GM12878 (cell line): ENCODE results near the gene PREX1. TPM values are rescaled to one million over a fixed set of nuclear protein-coding genes. Genes with fewer than 3 reads are reported as not detected.

Experiments used
- CEBPZ ChIP-seq: fragments of 150-350 bp; IDR thresholded peaks from 2 replicates; pipeline ENCODE4 v1.6.1; 2016; ENCODE audit warnings: low read depth, low read length
- CHD2 ChIP-seq: IDR thresholded peaks from 2 replicates; pipeline ENCODE4 v1.6.1; 2011; ENCODE audit warnings: low read depth, low read length, improper control_type of control experiment, borderline replicate concordance
- CREB1 ChIP-seq: IDR thresholded peaks from 2 replicates; pipeline ENCODE4 v1.6.1; 2012; ENCODE audit warnings: low read depth, mild to moderate bottlenecking, inconsistent platforms
- EP300 ChIP-seq, 2 experiments: fragments of 150-350 bp in 1 of 2; IDR thresholded peaks; 2 replicates each; pipeline ENCODE4 v1.6.1; 2011 to 2012; ENCODE audit warnings: low read depth in 2 of 2, low read length in 2 of 2, borderline replicate concordance in 1 of 2, improper control_type of control experiment in 1 of 2, inconsistent platforms in 1 of 2; ENCODE audit not compliant: control insufficient read depth in 1 of 2
- HCFC1 ChIP-seq: fragments of 150-350 bp; IDR thresholded peaks from 2 replicates; pipeline ENCODE4 v1.6.1; 2014; ENCODE audit warnings: low read length
- MEF2A ChIP-seq: IDR thresholded peaks from 2 replicates; pipeline ENCODE4 v1.6.1; 2011; ENCODE audit warnings: low read depth, mild to moderate bottlenecking, low read length, moderate library complexity; ENCODE audit not compliant: insufficient read depth
- PAX5 ChIP-seq: IDR thresholded peaks from 2 replicates; pipeline ENCODE4 v1.6.1; 2011; ENCODE audit warnings: low read depth, low read length, borderline replicate concordance
- RELB ChIP-seq: fragments of 450-650 bp; IDR thresholded peaks from 2 replicates; pipeline ENCODE4 v1.6.1; 2017; ENCODE audit warnings: low read depth, mild to moderate bottlenecking, moderate library complexity
- RFX5 ChIP-seq: IDR thresholded peaks from 2 replicates; pipeline ENCODE4 v1.6.1; 2011; ENCODE audit warnings: low read depth, low read length, improper control_type of control experiment
- SKIL ChIP-seq: fragments of 450-650 bp; IDR thresholded peaks from 2 replicates; pipeline ENCODE4 v1.6.1; 2017; ENCODE audit warnings: mild to moderate bottlenecking, low read depth, inconsistent platforms; ENCODE audit not compliant: poor library complexity, severe bottlenecking
- STAT3 ChIP-seq: IDR thresholded peaks from 2 replicates; pipeline ENCODE4 v1.6.1; 2011; ENCODE audit warnings: low read depth, low read length, improper control_type of control experiment
- USF2 ChIP-seq: IDR thresholded peaks from 2 replicates; pipeline ENCODE4 v1.6.1; 2011; ENCODE audit warnings: low read depth, low read length, improper control_type of control experiment, borderline replicate concordance
- polyA plus RNA-seq, 11 experiments: library from polyadenylated mRNA; depleted of rRNA in 4 of 11; unstranded in 6 of 11; stranded (reverse) in 5 of 11; fragments of >200 nt; fragmentation: Nextera tagmentation in 4 of 11; fragmentation: Illumina TruSeq in 1 of 11; extraction: Ambion mirVana in 4 of 11; extraction: Trizol in 1 of 11; gene quantifications; 1 replicate in 1 of 11; 2 replicates in 10 of 11; pipeline versions ENCODE4 v1.2.1 to v1.2.3, GENCODE V29; 2011 to 2016; ENCODE audit warnings: inconsistent platforms in 2 of 11, missing spikeins in 2 of 11, low read depth in 1 of 11
- total RNA-seq, 4 experiments: library from RNA; depleted of rRNA in 3 of 4; stranded (reverse); fragments of >200 nt in 3 of 4; fragmentation: Illumina TruSeq in 1 of 4; extraction: Trizol in 1 of 4; gene quantifications; 2 replicates each; pipeline versions ENCODE4 v1.2.1 to v1.2.3, GENCODE V29; 2013 to 2021

Gene PREX1
- total and polyA plus RNA-seq, 10 of the 15 experiments (the other 5 are each of a cell fraction or from before 2014, with no cell fraction given): 2.6 to 114 (median 38.9) TPM

GRCh38 chr20:48774696-48775095 is 53.1 kb downstream of the PREX1 start (continued):
- TF ChIP-seq CEBPZ: no peak
- TF ChIP-seq RELB: no peak
- TF ChIP-seq MEF2A: no peak
- no peak for TF ChIP-seq RFX5
- TF ChIP-seq USF2: no peak
- TF ChIP-seq PAX5: no peak
- no peak for TF ChIP-seq CREB1
- TF ChIP-seq CHD2: no peak
- no peak for TF ChIP-seq STAT3
- TF ChIP-seq HCFC1: no peak
- no peak for TF ChIP-seq SKIL
- no peak for TF ChIP-seq EP300 (IDR thresholded peaks at IDR 0.05; ENCODE audit: borderline replicate concordance in 1 of 2, control insufficient read depth in 1 of 2, low read depth in 2 of 2, low read length in 2 of 2)
